HL-60 (cell line): Measurements from ENCODE around the gene NTSR2.

ENCODE experiments used
- DNase-seq, 2 experiments: peaks; one replicate each; pipeline ENCODE4 v3.0.0-alpha.2; 2010 to 2020; ENCODE audit warnings: low read depth in 1 of 2, low spot score in 1 of 2
- H3K27ac ChIP-seq: fragments of 250-450 bp; sonication (Bioruptor Pico); replicated peaks from 2 replicates; pipeline ENCODE4 v1.5.1; 2020; ENCODE audit warnings: mild to moderate bottlenecking, moderate library complexity
- H3K27me3 ChIP-seq: fragments of 250-450 bp; sonication (Bioruptor Pico); 2 replicates; pipeline ENCODE4 v1.5.1; 2021; ENCODE audit warnings: mild to moderate bottlenecking, moderate library complexity; ENCODE audit not compliant: insufficient read depth, poor library complexity, severe bottlenecking
- H3K4me3 ChIP-seq: replicated peaks from 2 replicates; pipeline ENCODE4 v1.5.1; 2011; ENCODE audit warnings: mild to moderate bottlenecking, control low read depth, low read length; ENCODE audit not compliant: insufficient read depth
- CTCF ChIP-seq: IDR thresholded peaks from one replicate; pipeline ENCODE4 v1.5.1; 2011; ENCODE audit warnings: low read length, control low read depth, inconsistent platforms; ENCODE audit not compliant: insufficient read depth
- GABPA ChIP-seq: IDR thresholded peaks from 2 replicates; pipeline ENCODE4 v1.6.1; 2012; ENCODE audit warnings: low read depth
- POLR2AphosphoS5 ChIP-seq: IDR thresholded peaks from 2 replicates; pipeline ENCODE4 v1.6.1; 2012; ENCODE audit warnings: low read depth
- REST ChIP-seq: IDR thresholded peaks from 2 replicates; pipeline ENCODE4 v1.6.1; 2012; ENCODE audit warnings: low read depth; ENCODE audit not compliant: insufficient replicate concordance
- SPI1 ChIP-seq: IDR thresholded peaks from 2 replicates; pipeline ENCODE4 v1.6.1; 2012; ENCODE audit warnings: low read depth, mild to moderate bottlenecking, borderline replicate concordance

The NTSR2 gene

GRCh38 chr2:11624893-11625292 lies 45.1 kb downstream of the NTSR2 start:
- DNase-seq: no peak
- H3K27ac ChIP-seq: no peak overlapping the region
- no peaks in the 10 kb centered on the region for H3K27me3 ChIP-seq
- no peak overlapping the region for H3K4me3 ChIP-seq
- no peak for TF ChIP-seq GABPA
- TF ChIP-seq POLR2AphosphoS5: no peak
- TF ChIP-seq REST: no peak
- TF ChIP-seq SPI1: no peak
- TF ChIP-seq CTCF: no peak

- no peak overlapping the region for H3K27ac ChIP-seq
- no peaks in the 10 kb centered on the region for H3K27me3 ChIP-seq
- TF ChIP-seq GABPA (no peak), POLR2AphosphoS5 (no peak), REST (no peak)
Observed at GRCh38 chr2:11622611-11623010, 47.4 kb downstream of the NTSR2 start.

GRCh38 chr2:11621410-11621809 lies 48.6 kb downstream of the NTSR2 start:
- no peak overlapping the region for H3K4me3 ChIP-seq
- TF ChIP-seq SPI1 (no peak), REST (no peak), GABPA (no peak), CTCF (no peak), POLR2AphosphoS5 (no peak)
- H3K27me3 ChIP-seq: no peaks in the 10 kb centered on the region
- H3K27ac ChIP-seq: no peak overlapping the region
- DNase-seq: no peak

More at GRCh38 chr2:11622611-11623010, 47.4 kb downstream of the NTSR2 start:
- no peak for DNase-seq
- H3K4me3 ChIP-seq: no peak overlapping the region

- TF ChIP-seq CTCF (no peak), REST (no peak), POLR2AphosphoS5 (no peak), GABPA (no peak), SPI1 (no peak)
- Histone ChIP-seq H3K27ac (no peak overlapping the region), H3K27me3 (no peaks in the 10 kb centered on the region), H3K4me3 (no peak overlapping the region)
- DNase-seq: no peak
Observed at GRCh38 chr2:11618708-11619062, 51.3 kb downstream of the NTSR2 start.
